TTC549 (cell line): Measurements from ENCODE around the gene MCC.

Source experiments
- FAIRE-seq: peaks from 2 replicates; lab custom pipeline; 2012; peaks lifted over from hg19 to GRCh38; lab: Jason Lieb, UNC

MCC gene

GRCh38 chr5:113026211-113026610 lies 462.0 kb downstream of the MCC start:
- FAIRE-seq = no peak

GRCh38 chr5:113025596-113025995 lies 462.7 kb downstream of the MCC start:
- FAIRE-seq = no peak

DNA sequence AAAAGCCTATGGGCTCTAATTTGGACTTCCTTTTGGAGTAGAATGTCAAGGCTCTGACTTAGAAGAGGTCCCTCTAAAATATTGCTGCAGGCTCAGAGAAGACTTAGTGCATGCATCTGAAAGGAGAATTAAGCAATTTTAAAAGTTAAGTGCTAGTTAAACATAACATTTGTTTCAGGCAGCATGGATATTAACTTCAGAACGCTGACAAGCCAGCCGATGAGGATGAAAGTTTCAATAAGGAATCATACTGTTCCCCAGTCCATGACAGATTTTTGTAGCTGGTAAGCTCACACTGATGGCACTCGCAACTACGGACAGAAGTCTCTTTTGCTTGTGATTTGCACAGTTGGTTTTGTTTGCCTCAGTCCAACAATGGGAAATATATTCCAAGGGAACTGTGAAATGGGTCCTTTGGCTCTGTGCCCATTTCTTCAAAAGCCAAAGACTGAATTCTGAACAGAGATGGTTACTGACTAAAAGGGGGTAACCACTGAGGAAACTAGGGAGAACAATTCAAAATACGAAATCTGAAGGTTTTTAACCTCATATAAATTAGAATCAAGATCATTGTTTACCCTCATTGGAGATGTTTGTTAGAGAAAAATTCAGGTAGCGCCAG lies 464.1 kb downstream of the MCC start:
- FAIRE-seq = no peak

GRCh38 chr5:113022661-113023060 lies 465.6 kb downstream of the MCC start:
- FAIRE-seq = no peak

- no peak for FAIRE-seq
Observed at GRCh38 chr5:113020461-113021273, 467.6 kb downstream of the MCC start.

GRCh38 chr5:113017881-113018635 lies 470.2 kb downstream of the MCC start:
- no peak for FAIRE-seq

GRCh38 chr5:113005454-113005853 lies 482.8 kb downstream of the MCC start:
- no peak for FAIRE-seq

GRCh38 chr5:113003763-113004162 lies 484.5 kb downstream of the MCC start:
- no peak for FAIRE-seq

- no peak for FAIRE-seq
Observed at GRCh38 chr5:113002423-113002822, 485.8 kb downstream of the MCC start.

GRCh38 chr5:113000466-113000865 lies 487.8 kb downstream of the MCC start:
- no peak for FAIRE-seq

DNA sequence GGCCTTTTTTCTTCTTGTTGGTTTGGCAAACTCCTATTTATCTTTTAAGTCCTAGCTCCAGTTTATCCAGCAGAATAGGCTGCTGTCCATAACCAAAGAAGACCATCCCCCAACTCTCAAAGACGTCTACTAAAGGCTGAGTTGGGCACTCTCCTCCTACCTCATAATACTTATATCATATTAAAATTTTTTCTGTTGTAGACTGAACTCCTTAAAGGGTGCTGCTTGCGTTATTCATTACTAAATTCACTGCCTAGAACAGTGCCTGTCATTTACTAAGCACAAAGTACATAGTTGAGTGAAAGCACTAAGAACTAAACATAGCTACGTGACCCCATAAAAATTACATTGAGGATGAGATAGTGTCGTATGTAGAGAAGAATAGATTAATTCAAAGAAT lies 490.0 kb downstream of the MCC start:
- no peak for FAIRE-seq

GRCh38 chr5:112996830-112997374 lies 491.4 kb downstream of the MCC start:
- no peak for FAIRE-seq

DNA sequence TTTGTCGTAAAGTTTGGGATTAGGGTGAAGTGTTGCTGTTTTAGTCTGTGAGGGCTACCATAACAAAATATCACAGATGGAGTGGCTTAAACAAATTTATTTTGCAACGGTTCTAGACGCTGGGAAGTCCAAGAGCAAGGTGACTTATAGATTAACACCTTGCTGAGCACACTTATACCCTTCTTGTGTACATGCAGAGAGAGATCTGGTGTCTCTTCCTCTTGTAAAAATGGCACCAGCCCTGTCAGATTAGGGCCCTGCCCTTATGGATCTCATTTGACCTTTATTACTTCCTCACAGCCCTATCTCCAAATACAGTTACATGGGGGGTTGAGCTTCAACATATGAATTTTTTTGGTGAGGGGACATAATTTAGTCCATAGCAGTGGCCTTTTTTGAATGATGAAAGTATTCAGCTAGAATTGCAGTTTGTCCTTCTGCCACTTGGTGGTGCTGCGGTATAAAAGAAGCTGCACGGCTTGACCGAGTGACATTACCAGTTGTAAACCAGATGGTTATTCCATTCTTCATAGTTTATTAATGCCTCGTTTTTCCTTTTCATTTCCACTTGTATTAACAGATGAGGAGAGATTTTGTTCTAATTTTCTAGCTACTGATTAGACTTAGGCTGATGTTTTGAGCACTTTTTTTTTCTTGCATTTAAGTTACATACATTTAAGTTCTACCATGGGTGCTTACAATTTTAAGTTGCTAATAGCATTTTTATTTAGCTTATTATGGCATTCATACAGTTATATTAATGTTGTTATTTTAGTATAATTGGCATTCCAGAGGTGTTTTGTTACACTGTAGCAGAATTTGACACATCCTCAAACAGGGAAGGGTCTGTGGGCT lies 492.3 kb downstream of the MCC start:
- FAIRE-seq = peak; percentile 45

- no peak for FAIRE-seq
Observed at GRCh38 chr5:112986224-112986623, 502.0 kb downstream of the MCC start.

DNA sequence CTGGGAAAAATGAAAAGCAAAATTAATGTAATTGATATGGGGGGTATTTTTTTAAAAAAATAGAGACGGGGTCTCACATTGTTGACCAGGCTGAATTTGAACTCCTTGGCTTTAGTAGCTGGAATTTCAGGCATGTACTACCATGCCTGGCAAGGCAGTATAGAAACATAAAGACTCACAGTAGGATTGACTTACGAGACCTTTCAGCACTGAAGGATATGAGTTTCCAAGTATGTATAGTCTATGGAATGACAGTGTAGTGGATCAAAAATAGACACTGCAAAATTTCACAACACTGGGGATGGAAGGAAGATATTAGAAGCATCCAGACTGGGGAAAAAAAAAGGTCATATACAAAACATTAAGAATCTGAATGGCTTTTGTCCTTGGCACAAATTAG lies 504.9 kb downstream of the MCC start:
- no peak for FAIRE-seq

- no peak for FAIRE-seq
Observed at GRCh38 chr5:112979723-112980122, 508.5 kb downstream of the MCC start.

DNA sequence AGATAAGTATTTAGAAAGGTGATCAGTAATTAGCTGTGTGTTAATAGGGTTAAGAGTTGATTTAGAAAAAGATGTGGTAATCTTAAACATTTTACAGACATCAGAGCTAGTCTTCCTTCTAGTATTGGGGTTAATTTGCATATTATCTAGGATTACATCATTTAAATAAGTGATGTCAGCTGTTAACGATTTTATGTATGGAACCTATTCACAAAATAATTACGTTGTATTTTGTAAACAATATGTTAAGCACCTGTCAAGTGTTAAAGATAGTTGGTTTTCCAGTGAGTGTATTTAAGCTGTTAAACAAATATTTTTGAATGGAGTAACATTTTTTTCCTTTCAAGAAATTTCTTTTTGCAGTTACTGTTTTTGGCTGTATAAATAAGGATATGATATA lies 509.4 kb downstream of the MCC start:
- no peak for FAIRE-seq

GRCh38 chr5:112977440-112977861 lies 510.8 kb downstream of the MCC start:
- no peak for FAIRE-seq

DNA sequence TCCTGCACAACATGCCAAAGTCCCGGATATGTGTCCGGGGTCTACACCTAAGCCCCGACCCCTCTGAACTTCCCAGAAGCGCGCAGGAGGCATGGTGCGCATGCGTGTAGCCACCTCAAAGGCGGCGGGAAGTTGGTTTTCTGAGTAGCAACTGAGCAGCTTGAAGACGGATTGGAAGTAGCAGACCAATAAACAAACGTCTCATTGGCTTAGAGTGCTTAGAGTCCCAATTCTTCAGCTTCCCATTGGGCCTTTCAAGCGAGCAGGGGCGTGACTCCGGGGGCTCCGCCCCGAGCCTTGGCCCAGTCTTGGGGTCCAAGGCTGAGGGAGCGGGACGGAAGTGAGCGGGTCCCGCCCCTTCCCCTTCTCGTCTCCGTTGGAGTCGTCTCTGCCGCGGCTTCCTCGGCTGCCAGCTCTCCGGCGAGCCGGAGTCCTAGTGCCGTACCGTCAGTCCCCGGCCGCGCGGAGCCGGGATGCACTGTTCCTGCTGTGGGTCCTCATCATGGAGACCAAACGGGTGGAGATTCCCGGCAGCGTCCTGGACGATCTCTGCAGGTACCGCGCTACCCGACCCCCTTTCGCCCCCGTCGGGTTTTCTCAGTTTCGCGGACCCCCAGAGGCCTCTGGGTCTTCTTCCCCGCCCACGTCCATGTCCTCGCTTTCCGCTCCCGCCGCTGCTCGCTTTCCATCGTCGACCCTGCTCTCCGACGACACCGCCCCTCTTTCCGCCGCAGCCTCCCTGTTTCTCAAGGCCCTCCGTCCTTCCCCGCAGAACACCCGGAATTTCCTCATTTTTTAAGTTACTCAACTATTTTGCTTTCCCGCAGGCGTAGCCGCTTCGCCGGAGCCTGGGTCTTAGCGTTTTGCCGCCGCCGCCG lies 511.6 kb downstream of the MCC start, which contains the start of gene DCP2:
DCP2 (plus strand) TSS at position 367 of the 878 bp plus-strand sequence; CDS start at position 503, 136 bp downstream.
- FAIRE-seq = peak; percentile 95

DNA sequence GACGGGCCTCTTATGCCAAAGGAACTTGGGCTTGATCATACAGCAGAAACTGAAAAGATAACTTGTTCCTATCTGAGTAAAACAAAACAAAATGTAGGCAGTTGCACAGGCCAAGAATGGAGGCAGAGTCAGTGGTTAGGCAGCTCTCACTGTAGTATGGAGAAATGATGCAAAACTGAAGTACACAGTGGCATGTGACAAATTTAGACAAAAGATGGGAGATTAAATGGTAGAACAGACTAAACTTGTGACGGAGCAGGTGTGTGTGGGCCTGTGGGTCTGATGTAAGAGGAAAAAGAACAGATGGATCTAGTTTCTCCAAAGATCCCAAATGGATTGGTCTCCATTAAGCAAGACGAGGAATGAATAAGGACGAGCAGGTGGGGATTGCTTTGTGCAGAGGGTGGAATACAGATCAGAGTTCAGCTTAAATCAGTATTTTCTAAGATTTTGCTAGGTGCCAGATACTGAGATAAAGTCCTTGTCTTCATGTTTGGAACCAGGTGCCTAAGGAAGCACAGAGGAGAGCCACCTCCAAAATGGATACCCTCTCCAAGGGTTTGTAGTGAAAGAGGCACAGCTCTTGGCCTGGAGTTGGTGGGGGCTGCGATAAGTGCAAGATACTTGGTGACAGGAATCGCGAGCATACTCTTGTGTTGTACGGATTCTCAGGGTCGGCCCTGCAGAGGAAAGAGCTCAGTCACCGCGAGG lies 512.4 kb downstream of the MCC start:
- FAIRE-seq = no peak
